ENCODE data around the gene GPR148. TPM values are rescaled to one million over a fixed set of nuclear protein-coding genes. Genes with fewer than 3 reads are reported as not detected.
A peak's percentile ranks its signal among the peaks of the same experiment; 100 is the strongest.

GPR148 gene
- total and polyA plus RNA-seq, 2 experiments from 2014 or later, result not detected

DNA sequence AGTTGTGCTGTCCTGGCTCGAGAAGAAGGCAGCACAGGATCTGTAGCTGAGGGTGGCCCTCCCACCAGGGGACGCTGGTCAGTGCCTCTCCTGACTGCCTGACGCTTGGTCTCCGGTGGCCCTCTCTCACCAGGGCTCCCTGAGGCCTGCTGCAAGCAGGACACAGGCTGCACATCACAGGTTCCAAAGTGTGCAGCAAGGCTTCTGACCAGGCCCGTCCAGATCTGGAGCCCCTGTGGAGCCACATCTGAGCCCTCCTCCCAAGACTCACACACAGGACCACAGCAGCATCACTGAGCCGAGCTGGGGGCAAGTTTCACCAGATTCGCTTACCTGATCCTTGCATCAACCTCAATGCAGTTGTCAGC, 38.5 kb downstream of the GPR148 start:
- no peak overlapping the region for H3K27ac ChIP-seq
- H3K9me3 ChIP-seq (ENCODE audit: low read depth), result no peaks in the 10 kb centered on the region
- no peaks in the 10 kb centered on the region for H3K36me3 ChIP-seq (replicated peaks; ENCODE audit: insufficient read depth, low read depth)
- no peak for TF ChIP-seq EZH2phosphoT487 (IDR thresholded peaks at IDR 0.05; ENCODE audit: low read depth, severe bottlenecking, unreplicated experiment)
- no peak for TF ChIP-seq EZH2 (IDR thresholded peaks at IDR 0.05; ENCODE audit: borderline replicate concordance)
- no peak for TF ChIP-seq CTCF (IDR thresholded peaks at IDR 0.05; ENCODE audit: poor library complexity)
- DNase-seq (ENCODE audit: low spot score), result no peak
- no peaks in the 10 kb centered on the region for H3K9me2 ChIP-seq (replicated peaks; ENCODE audit: insufficient read depth)
- no peaks in the 10 kb centered on the region for H4K20me1 ChIP-seq (ENCODE audit: insufficient read depth, poor library complexity, severe bottlenecking)
- no peak overlapping the region for H3K4me3 ChIP-seq
- H2AFZ ChIP-seq, result no peak overlapping the region
- H3K79me2 ChIP-seq, result no peaks in the 10 kb centered on the region
- no peak overlapping the region for H3K4me2 ChIP-seq
- 82% methylated on average over 7 of the region's 7 CpGs for WGBS (ENCODE audit: low lambda C conversion rate, missing lambda C conversion rate)
- H3K27me3 ChIP-seq, result no peaks in the 10 kb centered on the region
- H3K4me1 ChIP-seq (ENCODE audit: insufficient read depth), result no peaks in the 10 kb centered on the region

DNA sequence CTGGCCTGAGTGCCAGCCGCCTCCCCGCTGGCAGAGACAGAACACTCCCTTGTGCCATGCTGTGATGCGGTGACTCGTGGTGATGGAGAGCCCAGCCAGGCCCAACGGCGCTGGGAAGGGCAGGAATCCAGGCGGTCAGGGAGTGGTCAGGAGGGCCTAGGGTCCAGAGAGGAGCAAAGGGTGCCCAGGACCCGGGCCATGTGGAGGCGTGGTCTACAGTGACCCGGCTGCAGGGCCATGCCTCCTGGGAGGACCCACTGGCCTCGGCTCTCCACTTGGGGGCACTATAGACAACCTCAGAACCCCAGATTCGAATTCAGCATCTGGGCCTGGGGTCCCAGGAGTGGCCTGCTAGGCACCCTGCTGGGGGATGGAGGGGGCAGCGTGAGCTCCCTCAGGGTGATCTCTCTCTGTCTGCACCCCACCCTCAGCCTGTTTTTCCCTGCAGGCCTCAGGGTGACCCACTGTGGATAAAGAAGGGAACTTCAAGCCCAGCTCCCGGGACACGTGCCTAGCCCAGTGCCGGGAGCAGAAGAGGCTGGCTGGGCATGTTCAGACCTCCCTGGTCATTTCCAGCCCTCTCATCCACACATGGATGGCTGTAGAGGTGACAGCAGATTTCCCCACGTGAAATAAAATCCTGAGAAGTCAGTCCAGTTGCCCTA, 39.5 kb downstream of the GPR148 start:
- no peak for TF ChIP-seq EZH2 (IDR thresholded peaks at IDR 0.05; ENCODE audit: borderline replicate concordance)

GRCh38 chr2:130769343-130769907, 40.6 kb downstream of the GPR148 start:
- Histone ChIP-seq H3K27ac (no peak overlapping the region), H3K36me3 (replicated peaks; ENCODE audit: insufficient read depth, low read depth) (no peaks in the 10 kb centered on the region), H4K20me1 (ENCODE audit: insufficient read depth, poor library complexity, severe bottlenecking) (no peaks in the 10 kb centered on the region), H3K4me2 (no peak overlapping the region), H3K4me1 (ENCODE audit: insufficient read depth) (no peaks in the 10 kb centered on the region), H2AFZ (no peak overlapping the region), H3K4me3 (no peak overlapping the region), H3K9me2 (replicated peaks; ENCODE audit: insufficient read depth) (no peaks in the 10 kb centered on the region), H3K27me3 (no peaks in the 10 kb centered on the region), H3K79me2 (no peaks in the 10 kb centered on the region), H3K9me3 (ENCODE audit: low read depth) (no peaks in the 10 kb centered on the region)
- no peak for TF ChIP-seq EZH2phosphoT487 (IDR thresholded peaks at IDR 0.05; ENCODE audit: low read depth, severe bottlenecking, unreplicated experiment)
- TF ChIP-seq EZH2 (IDR thresholded peaks at IDR 0.05; ENCODE audit: borderline replicate concordance), result no peak
- TF ChIP-seq CTCF (IDR thresholded peaks at IDR 0.05; ENCODE audit: poor library complexity), result no peak
- DNase-seq (ENCODE audit: low spot score), result no peak
- WGBS (ENCODE audit: low lambda C conversion rate, missing lambda C conversion rate), result 77% methylated on average over 7 of the region's 7 CpGs

More for the DNA sequence above, 39.5 kb downstream of the GPR148 start:
- H4K20me1 ChIP-seq (ENCODE audit: insufficient read depth, poor library complexity, severe bottlenecking), result no peaks in the 10 kb centered on the region
- 90% methylated on average over 17 of the region's 17 CpGs for WGBS (ENCODE audit: low lambda C conversion rate, missing lambda C conversion rate)
- no peaks in the 10 kb centered on the region for H3K4me1 ChIP-seq (ENCODE audit: insufficient read depth)
- H3K9me3 ChIP-seq (ENCODE audit: low read depth), result no peaks in the 10 kb centered on the region
- no peaks in the 10 kb centered on the region for H3K27me3 ChIP-seq
- H3K79me2 ChIP-seq, result no peaks in the 10 kb centered on the region
- no peak overlapping the region for H3K4me3 ChIP-seq
- no peaks in the 10 kb centered on the region for H3K36me3 ChIP-seq (replicated peaks; ENCODE audit: insufficient read depth, low read depth)
- H2AFZ ChIP-seq, result no peak overlapping the region
- no peak overlapping the region for H3K27ac ChIP-seq
- H3K4me2 ChIP-seq, result no peak overlapping the region
- no peak for DNase-seq (ENCODE audit: low spot score)
- no peaks in the 10 kb centered on the region for H3K9me2 ChIP-seq (replicated peaks; ENCODE audit: insufficient read depth)

DNA sequence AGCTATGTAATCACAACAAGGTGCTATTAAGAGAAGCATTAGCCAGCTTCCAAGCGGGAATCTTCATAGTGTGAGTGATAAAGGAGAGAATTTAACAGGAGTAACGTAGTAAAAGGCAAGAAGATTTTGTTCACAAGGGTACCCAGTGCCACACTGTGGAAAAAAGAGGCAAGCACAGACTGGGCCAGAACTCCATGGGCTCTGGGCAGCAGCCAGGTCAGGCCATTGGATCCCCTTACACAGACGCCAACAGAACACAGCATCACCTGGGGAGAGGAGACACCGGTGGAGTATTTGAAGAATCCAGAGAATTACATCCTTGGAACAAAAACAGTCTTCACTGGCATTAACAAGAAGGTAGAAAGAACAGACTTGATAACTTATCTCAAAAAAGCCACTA, 47.7 kb downstream of the GPR148 start:
- Histone ChIP-seq H3K4me3 (no peak overlapping the region), H3K9me3 (ENCODE audit: low read depth) (no peaks in the 10 kb centered on the region), H3K27me3 (no peaks in the 10 kb centered on the region), H3K4me1 (ENCODE audit: insufficient read depth) (no peaks in the 10 kb centered on the region), H3K79me2 (no peaks in the 10 kb centered on the region), H3K27ac (no peak overlapping the region), H3K4me2 (no peak overlapping the region), H2AFZ (no peak overlapping the region), H3K36me3 (replicated peaks; ENCODE audit: insufficient read depth, low read depth) (no peaks in the 10 kb centered on the region), H4K20me1 (ENCODE audit: insufficient read depth, poor library complexity, severe bottlenecking) (no peaks in the 10 kb centered on the region), H3K9me2 (replicated peaks; ENCODE audit: insufficient read depth) (no peaks in the 10 kb centered on the region)
- TF ChIP-seq EZH2 (IDR thresholded peaks at IDR 0.05; ENCODE audit: borderline replicate concordance), result no peak
- TF ChIP-seq CTCF (IDR thresholded peaks at IDR 0.05; ENCODE audit: poor library complexity), result peak; percentile 17
- 44% methylated on average over 4 of the region's 4 CpGs for WGBS (ENCODE audit: low lambda C conversion rate, missing lambda C conversion rate)
- DNase-seq (ENCODE audit: low spot score), result no peak

All from hepatocyte (in vitro differentiated cells).